ENCODE measurements around the gene GET4.

The GET4 gene, protein sequence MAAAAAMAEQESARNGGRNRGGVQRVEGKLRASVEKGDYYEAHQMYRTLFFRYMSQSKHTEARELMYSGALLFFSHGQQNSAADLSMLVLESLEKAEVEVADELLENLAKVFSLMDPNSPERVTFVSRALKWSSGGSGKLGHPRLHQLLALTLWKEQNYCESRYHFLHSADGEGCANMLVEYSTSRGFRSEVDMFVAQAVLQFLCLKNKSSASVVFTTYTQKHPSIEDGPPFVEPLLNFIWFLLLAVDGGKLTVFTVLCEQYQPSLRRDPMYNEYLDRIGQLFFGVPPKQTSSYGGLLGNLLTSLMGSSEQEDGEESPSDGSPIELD

GRCh38 chr7:876077-876971, at the start of gene GET4:
Gene GET4, plus strand, starts transcription at chr7:876554. Its CDS starts 92 bp downstream, at chr7:876646.
- peak; percentile 91 for DNase-seq

- DNase-seq, result no peak
Measured at GRCh38 chr7:828793-829561, 47.4 kb upstream of the GET4 start.

DNA sequence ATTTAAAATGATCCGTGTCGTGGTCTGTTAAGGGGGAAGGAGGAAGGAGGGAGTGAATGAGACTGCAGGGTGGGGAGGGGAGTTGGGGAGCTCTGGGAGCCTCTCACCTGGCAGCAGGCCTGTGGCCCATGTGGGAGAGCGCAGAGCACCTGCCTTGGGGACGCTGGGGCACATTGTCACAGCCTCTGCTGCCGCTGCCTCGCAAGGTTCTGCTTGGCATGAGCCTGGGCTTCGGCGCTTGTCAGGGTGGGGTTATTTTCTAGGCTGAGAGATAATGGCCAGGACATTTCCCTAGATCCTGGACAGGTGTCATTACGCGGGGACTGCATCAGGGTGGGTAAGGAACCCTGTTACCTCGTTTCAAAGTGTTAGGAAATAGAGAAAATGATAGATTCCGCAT, 46.3 kb upstream of the GET4 start:
- peak; percentile 14 for DNase-seq

- DNase-seq, result no peak
Measured at GRCh38 chr7:831596-832166, 44.7 kb upstream of the GET4 start.

DNA sequence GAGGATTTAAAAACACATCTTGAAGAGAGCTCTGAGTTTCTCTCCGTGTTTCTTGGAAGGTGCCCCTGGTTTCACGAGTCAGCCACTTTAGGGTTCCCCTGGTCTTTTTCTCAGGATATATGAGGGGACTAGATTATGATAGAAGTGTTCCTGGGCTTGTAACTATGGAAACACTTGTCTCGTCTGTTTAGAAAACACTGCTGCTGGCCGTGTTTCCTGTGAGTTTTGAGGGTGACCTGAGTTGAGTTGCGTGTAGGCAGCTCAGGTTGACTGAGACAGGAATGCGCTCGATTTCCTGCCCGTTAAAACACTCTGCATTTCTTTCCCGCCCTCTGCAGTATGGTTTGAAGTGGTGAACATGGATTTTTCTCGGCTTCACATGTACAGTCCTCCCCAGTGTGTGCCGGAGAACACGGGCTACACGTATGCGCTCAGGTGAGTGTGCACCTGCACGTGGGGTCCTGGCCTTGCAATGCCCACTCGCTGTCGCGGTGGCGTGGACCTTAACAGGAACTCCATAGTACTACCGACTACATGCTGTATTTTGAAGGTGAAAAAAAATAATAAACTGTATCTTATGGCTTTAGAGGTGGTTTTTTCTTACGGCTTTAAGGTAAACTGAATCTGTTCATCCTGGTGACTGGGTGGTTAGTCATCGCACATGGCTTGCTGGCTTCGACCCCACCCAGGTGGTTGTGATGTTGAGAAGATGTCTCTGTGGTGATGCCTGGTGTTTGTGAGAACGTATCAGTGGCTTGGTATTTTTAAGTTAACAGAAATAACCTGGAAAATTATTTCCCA, 44.0 kb upstream of the GET4 start, which contains the start of gene SUN1:
Gene SUN1, plus strand, starts transcription at position 310 of the 801 bp plus-strand sequence. Its CDS starts 49 bp downstream, at position 359.
- DNase-seq, result no peak

- DNase-seq, result no peak
Measured at GRCh38 chr7:832968-833424, 43.4 kb upstream of the GET4 start.

GRCh38 chr7:833601-834258, 42.6 kb upstream of the GET4 start:
- DNase-seq, result no peak

- DNase-seq, result no peak
Measured at GRCh38 chr7:834277-834676, 42.1 kb upstream of the GET4 start.

DNA sequence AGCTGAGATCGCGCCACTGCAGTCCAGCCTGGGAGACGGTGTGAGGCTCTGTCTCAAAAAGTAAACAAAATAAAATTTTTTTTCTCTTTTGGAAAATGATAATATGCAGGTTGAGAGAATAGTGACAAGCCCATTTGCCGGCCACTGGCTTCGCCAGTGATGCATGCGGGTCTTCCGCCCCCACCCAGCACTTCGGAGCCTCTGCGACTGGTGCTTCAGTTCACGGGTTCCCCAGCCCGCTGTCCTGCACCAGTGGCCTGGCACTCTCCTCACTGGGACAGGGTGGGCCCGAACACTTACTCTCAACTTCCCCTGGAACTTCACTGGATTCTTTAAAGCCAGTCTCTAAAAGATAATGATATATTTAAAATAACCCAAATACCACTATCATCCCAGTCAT, 41.3 kb upstream of the GET4 start:
- DNase-seq, result no peak

- no peak for DNase-seq
Measured at GRCh38 chr7:835485-836401, 40.6 kb upstream of the GET4 start.

DNA sequence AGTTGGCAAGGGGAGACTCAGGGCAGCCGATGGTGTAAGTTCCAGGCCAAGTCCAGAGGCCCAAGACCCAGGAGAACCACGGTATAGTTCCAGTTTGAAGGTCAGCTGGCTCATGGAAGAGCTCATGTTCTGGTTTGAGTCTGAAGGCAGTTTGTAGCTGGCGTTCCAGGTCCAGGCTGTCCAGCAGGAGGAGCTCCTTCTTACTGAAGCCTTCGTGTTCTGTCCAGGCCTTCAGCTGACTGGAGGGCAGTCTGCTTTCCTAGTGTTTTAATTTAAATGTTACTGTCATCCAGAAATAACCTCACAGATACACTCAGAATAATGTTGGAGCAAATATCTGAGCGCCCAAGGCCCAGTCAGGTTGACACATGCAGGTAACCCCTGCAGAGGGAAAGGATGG, 39.9 kb upstream of the GET4 start:
- no peak for DNase-seq

DNA sequence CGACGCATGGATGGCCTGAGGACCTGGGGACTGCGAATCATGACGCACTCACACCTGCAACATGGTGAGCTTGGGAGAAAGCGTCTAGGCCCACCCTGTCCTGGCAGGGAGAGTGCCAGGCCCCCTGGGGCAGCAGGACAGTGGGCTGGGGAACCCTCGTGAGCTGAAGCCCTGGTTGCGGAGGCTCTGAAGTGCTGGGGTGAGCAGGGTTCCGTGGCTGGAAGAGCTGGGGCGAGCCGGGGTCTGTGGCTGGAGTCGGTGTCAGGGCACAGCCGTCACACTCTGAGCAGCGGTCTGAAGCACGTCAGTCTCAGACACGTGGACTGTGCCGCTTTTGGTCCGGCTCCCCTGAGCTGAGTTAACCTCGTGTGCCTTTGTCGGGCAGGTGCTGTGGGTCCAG, 39.4 kb upstream of the GET4 start:
- no peak for DNase-seq

DNA sequence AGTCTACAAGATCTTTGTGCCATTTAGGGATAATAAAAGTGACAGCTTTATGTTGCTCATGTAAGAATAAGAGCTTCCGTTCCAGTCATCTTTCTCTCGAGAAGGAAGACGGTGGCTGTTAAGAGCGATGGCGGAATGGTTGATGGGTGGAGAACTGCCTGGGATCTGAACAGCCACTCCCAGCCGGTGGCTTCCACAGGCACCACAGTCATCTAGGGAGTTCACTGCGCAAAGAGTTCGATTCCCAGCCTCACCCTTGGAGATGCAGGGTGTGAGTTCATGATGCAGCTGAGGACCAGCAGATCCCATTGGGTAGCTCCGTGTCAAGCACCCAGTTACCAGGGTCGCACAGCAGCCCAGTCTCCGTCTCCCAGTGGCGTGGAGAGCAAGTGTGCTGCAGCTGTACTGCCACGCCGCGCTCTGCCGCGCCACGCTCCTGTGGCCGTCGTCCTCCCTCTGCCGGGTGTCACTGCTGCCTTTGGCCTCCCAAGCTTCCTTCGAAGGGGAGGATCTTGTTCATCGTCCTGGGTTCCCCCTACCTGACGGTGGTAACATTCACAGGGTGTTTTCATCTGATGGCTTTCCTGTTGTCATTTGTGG, 36.3 kb upstream of the GET4 start:
- DNase-seq, result no peak

- DNase-seq, result no peak
Measured at GRCh38 chr7:841943-842342, 34.4 kb upstream of the GET4 start.

DNA sequence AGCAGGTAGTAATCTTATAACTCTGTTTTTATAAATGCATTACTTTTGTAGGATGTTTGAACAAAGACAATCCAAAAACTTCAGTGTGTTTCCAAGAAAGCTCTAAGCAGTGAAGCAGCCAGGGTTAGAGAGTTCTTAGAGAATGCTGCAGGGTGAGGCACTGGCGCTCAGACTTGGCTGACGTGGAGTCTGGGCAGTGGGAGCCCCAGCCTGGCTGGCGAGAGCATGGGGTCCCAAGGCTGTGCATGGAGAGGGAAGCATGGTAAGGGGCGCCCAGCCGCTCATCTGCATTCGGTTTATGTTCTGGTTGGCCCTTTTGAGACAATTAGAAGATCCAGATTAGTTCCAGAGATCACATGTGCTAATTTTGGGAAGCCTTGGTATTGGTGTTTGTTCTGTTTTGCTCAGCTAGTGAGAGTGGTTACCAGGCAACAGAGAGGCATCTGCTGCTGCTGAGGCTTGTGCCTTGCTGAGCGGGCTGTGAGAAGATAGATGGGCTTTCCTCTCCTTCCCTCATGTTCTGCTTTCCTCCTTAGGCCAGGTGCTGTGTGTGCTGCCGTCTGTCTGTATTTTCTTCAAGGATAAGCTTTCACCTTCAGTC, 33.8 kb upstream of the GET4 start:
- no peak for DNase-seq

DNA sequence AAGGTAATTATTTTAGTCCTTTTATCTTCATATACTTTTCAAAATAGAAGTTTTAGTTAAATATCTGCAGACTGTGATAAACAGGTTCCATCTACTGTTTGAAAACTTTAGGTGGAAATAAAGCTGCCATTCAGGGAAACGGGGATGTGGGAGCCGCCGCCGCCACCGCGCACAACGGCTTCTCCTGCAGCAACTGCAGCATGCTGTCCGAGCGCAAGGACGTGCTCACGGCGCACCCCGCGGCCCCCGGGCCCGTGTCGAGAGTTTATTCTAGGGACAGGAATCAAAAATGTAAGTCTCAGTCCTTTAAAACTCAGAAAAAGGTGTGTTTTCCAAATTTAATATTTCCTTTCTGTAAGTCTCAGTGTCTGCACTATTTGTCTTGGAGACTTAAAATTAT, 33.1 kb upstream of the GET4 start:
- DNase-seq, result no peak

- DNase-seq, result no peak
Measured at GRCh38 chr7:844043-844442, 32.3 kb upstream of the GET4 start.

- no peak for DNase-seq
Measured at GRCh38 chr7:844514-844913, 31.8 kb upstream of the GET4 start.

DNA sequence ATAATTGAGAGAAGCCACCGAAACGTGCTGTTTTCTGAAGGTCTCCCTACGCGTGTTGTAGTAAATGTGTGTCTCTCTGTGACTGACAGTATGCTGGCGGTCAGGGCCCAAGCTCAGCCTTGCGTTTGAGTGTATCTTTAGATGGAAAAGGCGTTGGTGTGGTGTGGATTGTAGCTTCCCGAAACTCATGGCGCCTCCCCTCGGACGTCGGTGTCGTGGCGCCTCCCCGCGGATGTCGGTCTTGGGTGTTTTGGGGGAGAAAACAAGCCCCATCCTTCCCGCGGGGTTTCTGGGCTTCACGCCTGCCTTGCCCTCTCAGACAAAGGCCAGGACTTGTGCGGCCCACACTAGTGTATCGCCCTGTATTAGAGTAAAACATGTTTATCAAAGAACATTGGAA, 31.3 kb upstream of the GET4 start:
- no peak for DNase-seq

Measured in NCI-H1092 (cell line).